Amniotic epithelial cell (primary cell): ENCODE measurements around the gene SLAMF8.
A peak's percentile ranks its signal among the peaks of the same experiment; 100 is the strongest.

Experiments
- DNase-seq: peaks from one replicate; pipeline ENCODE4 v3.0.0-alpha.2; 2010; ENCODE audit warnings: low read depth

SLAMF8 gene

DNA sequence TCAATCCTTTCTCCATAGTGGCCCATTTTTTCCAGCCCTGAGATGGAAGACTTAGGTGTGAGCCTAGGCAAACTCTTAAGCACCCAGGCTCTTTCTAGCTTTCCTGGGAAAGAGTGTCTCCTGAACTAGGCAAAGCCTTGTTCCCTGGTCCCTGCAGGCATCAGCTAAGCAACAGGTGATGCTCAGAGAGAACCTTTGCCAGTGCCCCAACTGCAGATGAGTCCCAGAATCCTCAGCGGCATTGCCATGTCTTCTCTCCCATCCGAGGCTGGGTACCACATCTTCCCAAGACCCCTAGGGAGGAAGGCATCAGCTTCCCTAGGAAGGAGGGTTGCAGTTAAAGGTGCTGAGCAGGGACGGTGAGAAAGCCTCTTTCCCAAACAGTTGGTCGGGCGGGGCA is 44.0 kb downstream of the SLAMF8 start:
- no peak for DNase-seq

DNA sequence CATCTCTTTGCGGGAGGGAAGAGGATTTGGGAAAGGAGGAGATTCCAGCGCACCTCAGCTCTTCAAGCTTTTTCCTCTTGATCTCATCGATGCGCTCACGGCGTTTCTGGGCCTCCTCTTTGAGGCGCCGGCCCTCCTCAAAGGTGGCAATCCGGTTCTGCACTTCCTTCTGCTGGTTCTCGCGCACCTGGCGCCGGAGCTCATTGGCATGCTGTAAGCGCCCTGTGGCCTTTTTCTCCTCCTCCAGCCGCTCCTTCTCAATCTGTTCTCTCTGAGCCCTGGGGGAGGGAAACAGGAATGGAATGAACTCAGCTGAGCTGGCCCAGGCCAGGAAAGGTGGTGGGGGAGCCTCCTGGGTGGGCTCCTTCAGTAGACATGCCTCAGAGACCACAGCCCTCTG is 46.2 kb downstream of the SLAMF8 start:
- no peak for DNase-seq

- DNase-seq: no peak
Observed at GRCh38 chr1:159873530-159874143, 47.0 kb downstream of the SLAMF8 start.

DNA sequence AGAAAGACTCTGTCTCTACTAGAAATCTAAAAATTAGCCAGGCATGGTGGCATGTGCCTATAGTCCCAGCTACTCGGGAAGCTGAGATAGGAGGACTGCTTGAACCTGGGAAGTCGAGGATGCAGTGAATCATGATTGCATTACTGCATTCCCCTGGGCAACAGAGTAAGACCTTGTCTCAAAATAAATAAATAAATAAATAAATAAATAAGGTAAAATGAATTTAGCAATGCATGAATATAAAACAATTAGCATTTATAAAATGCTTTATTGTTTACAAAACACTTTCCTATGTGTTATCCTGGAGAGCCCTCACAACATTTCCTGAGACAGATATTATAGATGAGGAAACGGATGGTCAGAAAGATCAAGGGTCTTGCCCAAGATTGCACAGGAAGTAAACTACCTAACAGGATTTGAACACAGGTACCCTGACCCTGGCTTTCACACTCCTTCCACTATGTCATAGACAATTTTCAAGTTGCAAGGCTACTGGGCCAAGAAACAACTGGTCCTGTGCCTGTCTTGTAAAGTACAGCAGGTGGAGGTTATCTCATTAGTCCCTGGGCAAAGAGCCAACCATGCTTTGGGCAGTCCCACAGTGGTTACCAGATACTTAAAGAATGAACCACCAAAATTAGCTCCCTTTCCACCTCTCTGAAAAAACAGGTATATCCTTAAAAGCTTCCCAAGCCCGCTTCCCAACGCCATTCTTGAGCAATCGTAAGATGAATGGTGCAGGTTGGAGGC is 51.2 kb downstream of the SLAMF8 start:
- no peak for DNase-seq

GRCh38 chr1:159879136-159879535 is 52.5 kb downstream of the SLAMF8 start:
- DNase-seq: no peak

DNA sequence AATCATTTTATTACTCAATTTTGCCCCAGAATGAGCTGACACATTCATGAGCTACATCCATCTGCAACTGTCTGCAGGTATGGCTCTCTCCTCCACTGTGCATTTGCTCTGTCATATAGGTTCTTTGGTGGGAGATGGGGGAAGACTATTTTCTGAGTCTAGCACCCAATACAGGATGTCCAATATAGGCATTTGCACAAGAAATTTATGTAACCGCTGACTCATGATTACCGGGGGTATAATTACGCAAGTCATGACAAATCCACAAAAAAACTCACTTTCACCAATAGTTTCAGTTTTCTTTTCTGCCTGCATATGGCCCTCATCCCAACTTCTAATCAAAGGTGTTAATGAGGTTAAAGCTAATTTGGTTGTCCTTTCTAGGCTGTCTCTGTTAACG is 53.3 kb downstream of the SLAMF8 start:
- DNase-seq: peak; percentile 84

DNA sequence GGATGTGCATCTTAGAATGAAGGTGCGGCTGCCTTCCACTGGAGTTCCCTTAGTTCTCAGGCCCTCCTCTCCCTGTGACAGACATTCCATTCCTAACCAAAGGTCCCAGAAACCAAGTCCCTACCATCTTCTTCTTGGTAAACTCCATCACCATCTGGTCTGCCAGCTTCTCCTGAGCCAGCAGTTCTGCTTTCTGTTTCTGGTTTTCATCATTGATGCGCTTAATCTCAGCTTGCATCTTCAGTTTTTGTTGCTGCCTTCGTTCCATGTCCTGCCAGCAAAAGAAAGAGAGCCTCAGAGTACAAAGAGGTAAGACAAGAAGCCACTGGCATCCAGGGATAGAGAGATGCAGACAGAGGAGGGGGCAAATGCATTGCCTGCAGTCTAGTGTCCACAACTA is 53.8 kb downstream of the SLAMF8 start:
- DNase-seq: no peak

- DNase-seq: peak; percentile 99
Observed at GRCh38 chr1:159881622-159882526, 55.2 kb downstream of the SLAMF8 start.

DNA sequence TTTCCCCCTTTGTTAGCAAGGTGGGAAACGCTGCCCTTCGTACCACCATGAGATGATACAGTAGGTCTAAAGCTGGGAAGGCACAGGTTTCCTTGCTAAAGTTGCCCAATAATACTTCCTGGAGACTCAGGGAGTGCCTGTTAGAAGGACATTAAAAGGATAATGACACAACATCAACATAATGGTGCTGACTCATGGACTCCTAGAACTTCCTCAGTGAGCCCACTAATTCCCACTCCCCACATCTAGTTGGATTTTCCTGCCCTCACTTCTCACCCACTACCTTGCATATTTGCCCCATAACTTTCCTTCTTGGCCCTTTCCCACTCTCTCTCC is 55.8 kb downstream of the SLAMF8 start:
- peak; percentile 47 for DNase-seq

GRCh38 chr1:159883134-159883533 is 56.5 kb downstream of the SLAMF8 start:
- DNase-seq: no peak

GRCh38 chr1:159884296-159884695 is 57.6 kb downstream of the SLAMF8 start:
- no peak for DNase-seq
